HEK293 (cell line): ENCODE measurements around the gene LRP1-AS.
A peak's percentile ranks its signal among the peaks of the same experiment; 100 is the strongest.
"Not testable (repeated sequence)": the region's sequence is repeated elsewhere in the genome, so short reads cannot be mapped to it uniquely, and the experiment has no call there.

Source experiments
- CTCF ChIA-PET: fragments of 350-600 bp; formaldehyde crosslinking; extraction: SDS; loops from one replicate; lab custom pipeline; 2021; ENCODE audit warnings: antibody characterized with exemption; lab: Yijun Ruan, JAX
- POLR2A ChIA-PET: fragments of 300-600 bp; formaldehyde crosslinking; extraction: SDS; loops from one replicate; lab custom pipeline; 2020; ENCODE audit warnings: antibody characterized with exemption, inconsistent platforms; lab: Yijun Ruan, JAX
- H3K27ac ChIP-seq: fragments of 200-500 bp; sonication (Bioruptor generic); 2 replicates; pipeline ENCODE4 v1.5.1; 2014; ENCODE audit warnings: low read depth, low read length, control low read depth, inconsistent platforms; ENCODE audit errors: extremely low read depth
- H3K36me3 ChIP-seq, 2 experiments: fragments of 200-500 bp in 1 of 2; sonication (Bioruptor generic) in 1 of 2; 1 replicate in 1 of 2; 2 replicates in 1 of 2; pipeline ENCODE4 v1.5.1; 2014 to 2017; ENCODE audit warnings: inconsistent platforms in 2 of 2, low read length in 2 of 2; ENCODE audit not compliant: control insufficient read depth in 2 of 2, insufficient read depth in 1 of 2
- H3K4me1 ChIP-seq: fragments of 200-500 bp; sonication (Bioruptor generic); 2 replicates; pipeline ENCODE4 v1.5.1; 2014; ENCODE audit warnings: mild to moderate bottlenecking, low read length, inconsistent platforms; ENCODE audit not compliant: control insufficient read depth, insufficient read depth
- H3K4me3 ChIP-seq: 2 replicates; pipeline ENCODE4 v1.5.1; 2011; ENCODE audit warnings: low read depth, mild to moderate bottlenecking, control low read depth, low read length, moderate library complexity
- H3K9me3 ChIP-seq: fragments of 200-500 bp; sonication (Bioruptor generic); 2 replicates; pipeline ENCODE4 v1.5.1; 2014; ENCODE audit warnings: low read depth, low read length, inconsistent platforms; ENCODE audit not compliant: control insufficient read depth, insufficient read depth
- BCL11B ChIP-seq: fragments of 450-650 bp; formaldehyde crosslinking; IDR thresholded peaks from 2 replicates; pipeline ENCODE4 v1.5.1; 2016; ENCODE audit warnings: low read depth, missing biosample characterization, missing genetic modification characterization
- PRDM10 ChIP-seq: fragments of 450-650 bp; formaldehyde crosslinking; IDR thresholded peaks from 2 replicates; pipeline ENCODE4 v1.5.1; 2016; ENCODE audit warnings: missing biosample characterization, missing genetic modification characterization
- SETDB1 ChIP-seq: IDR thresholded peaks from one replicate; pipeline ENCODE4 v1.6.1; 2017; ENCODE audit warnings: mild to moderate bottlenecking, low read length, moderate library complexity, mixed read lengths; ENCODE audit not compliant: insufficient read length
- ZFP69B ChIP-seq: fragments of 450-650 bp; formaldehyde crosslinking; IDR thresholded peaks from 2 replicates; pipeline ENCODE4 v1.5.1; 2016; ENCODE audit warnings: missing biosample characterization, missing genetic modification characterization
- ZNF114 ChIP-seq: fragments of 450-650 bp; formaldehyde crosslinking; IDR thresholded peaks from 2 replicates; pipeline ENCODE4 v1.5.0; 2017; ENCODE audit warnings: missing biosample characterization, missing genetic modification characterization
- ZNF510 ChIP-seq: fragments of 450-650 bp; formaldehyde crosslinking; IDR thresholded peaks from 2 replicates; pipeline ENCODE4 v1.5.1; 2018; ENCODE audit warnings: mild to moderate bottlenecking, missing genetic modification characterization, missing biosample characterization; ENCODE audit not compliant: insufficient replicate concordance
- ZNF518A ChIP-seq: fragments of 450-650 bp; formaldehyde crosslinking; conservative IDR thresholded peaks from 2 replicates; pipeline ENCODE4 v1.5.1; 2016; ENCODE audit warnings: low read depth, missing biosample characterization, missing genetic modification characterization
- TF ChIP-seq, protein P1 (sequence below): fragments of 450-650 bp; formaldehyde crosslinking; IDR thresholded peaks from 2 replicates; pipeline ENCODE4 v1.5.1; 2016; ENCODE audit warnings: missing biosample characterization, missing genetic modification characterization, borderline replicate concordance

LRP1-AS gene

GRCh38 chr12:57123813-57124212 is 23.6 kb downstream of the LRP1-AS start:
- H3K4me3 ChIP-seq = no peak overlapping the region
- H3K9me3 ChIP-seq = no peaks in the 10 kb centered on the region
- peaks cover 9% of the 10 kb centered on the region for H3K4me1 ChIP-seq
- ChIA-PET POLR2A (interaction anchor here (1.0 kb wide), 1 partner anchor 12 kb away, joined by 7 read pairs; no protein-coding TSS in a partner anchor), CTCF (interaction anchor here (0.6 to 8.9 kb wide), 37 partner anchors 8 to 362 kb away, joined by 3 to 259 read pairs (median 6); partner anchors contain the start of genes STAC3 and STAT6)
- no peaks in the 10 kb centered on the region for H3K36me3 ChIP-seq
- no peak for TF ChIP-seq ZNF510 (tag by site-specific recombination)
- peak; percentile 69; the same call in 1 of the 2 replicates for TF ChIP-seq ZNF114 (tag by site-specific recombination)
- TF ChIP-seq SETDB1 = peak; percentile 76
- no peak overlapping the region for H3K27ac ChIP-seq

GRCh38 chr12:57120718-57121117 is 26.7 kb downstream of the LRP1-AS start:
- H3K4me1 ChIP-seq, H3K9me3 ChIP-seq, H3K4me3 ChIP-seq, H3K36me3 ChIP-seq, H3K27ac ChIP-seq: not testable (repeated sequence)
- POLR2A ChIA-PET = interaction anchor here (0.7 kb wide), 1 partner anchor 13 kb away, joined by 3 read pairs; no protein-coding TSS in a partner anchor
- CTCF ChIA-PET = interaction anchor here (0.6 to 8.9 kb wide), 8 partner anchors 9 to 156 kb away, joined by 3 to 259 read pairs (median 6); partner anchors contain the start of gene STAT6

DNA sequence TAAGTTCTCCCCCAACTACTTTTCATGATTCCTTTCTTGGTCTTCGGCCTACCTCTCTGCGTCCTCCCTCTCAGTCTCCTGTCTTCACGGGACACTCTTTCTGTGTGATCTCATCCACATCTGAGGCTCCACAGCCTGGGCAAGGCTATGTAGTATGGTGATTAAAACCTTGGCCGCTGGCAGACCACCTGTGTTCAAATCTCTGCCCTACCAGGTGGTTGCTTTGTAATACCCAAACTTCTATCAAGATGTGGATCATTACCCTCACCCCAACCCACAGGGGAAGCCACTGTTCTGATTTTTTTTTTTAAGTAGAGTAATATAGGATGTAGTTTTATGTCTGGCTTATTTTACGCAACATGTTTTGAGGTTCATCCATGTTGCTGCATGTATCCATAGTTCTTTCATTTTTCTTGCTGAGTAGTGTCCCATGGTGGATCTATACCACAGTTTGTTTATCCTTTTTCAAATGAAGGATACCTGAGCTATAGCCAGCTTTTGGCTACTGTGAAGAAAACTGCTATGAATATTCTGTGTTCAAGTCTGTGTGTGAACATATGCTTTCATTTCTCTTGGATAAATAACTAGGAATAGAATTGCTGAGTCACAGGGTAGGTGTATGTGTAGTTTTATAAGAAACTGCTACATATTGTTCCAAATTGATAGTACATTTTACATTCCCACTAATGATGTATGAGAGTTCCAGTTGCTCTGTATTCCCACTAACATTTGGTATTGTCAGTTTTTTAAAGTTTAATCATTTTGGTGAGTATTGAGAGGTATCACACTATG is 27.9 kb downstream of the LRP1-AS start:
- POLR2A ChIA-PET = no interaction called here
- no peaks in the 10 kb centered on the region for H3K9me3 ChIP-seq
- no peaks in the 10 kb centered on the region for H3K4me1 ChIP-seq
- CTCF ChIA-PET = interaction anchor here (0.6 to 2.2 kb wide), 7 partner anchors 8 to 556 kb away, joined by 3 to 14 read pairs (median 3); partner anchors contain the start of genes LRP1 and STAT6
- H3K36me3 ChIP-seq = no peaks in the 10 kb centered on the region
- H3K4me3 ChIP-seq = no peak overlapping the region
- no peak for TF ChIP-seq ZNF518A (tag by site-specific recombination)
- no peak overlapping the region for H3K27ac ChIP-seq

- Histone ChIP-seq H3K4me3 (no peak overlapping the region), H3K27ac (no peak overlapping the region), H3K9me3 (no peaks in the 10 kb centered on the region), H3K4me1 (no peaks in the 10 kb centered on the region), H3K36me3 (no peaks in the 10 kb centered on the region)
- CTCF ChIA-PET = interaction anchor here (0.6 to 2.3 kb wide), 6 partner anchors 9 to 111 kb away, joined by 3 to 8 read pairs (median 4); partner anchors contain the start of gene LRP1
- TF ChIP-seq, protein P1, sequence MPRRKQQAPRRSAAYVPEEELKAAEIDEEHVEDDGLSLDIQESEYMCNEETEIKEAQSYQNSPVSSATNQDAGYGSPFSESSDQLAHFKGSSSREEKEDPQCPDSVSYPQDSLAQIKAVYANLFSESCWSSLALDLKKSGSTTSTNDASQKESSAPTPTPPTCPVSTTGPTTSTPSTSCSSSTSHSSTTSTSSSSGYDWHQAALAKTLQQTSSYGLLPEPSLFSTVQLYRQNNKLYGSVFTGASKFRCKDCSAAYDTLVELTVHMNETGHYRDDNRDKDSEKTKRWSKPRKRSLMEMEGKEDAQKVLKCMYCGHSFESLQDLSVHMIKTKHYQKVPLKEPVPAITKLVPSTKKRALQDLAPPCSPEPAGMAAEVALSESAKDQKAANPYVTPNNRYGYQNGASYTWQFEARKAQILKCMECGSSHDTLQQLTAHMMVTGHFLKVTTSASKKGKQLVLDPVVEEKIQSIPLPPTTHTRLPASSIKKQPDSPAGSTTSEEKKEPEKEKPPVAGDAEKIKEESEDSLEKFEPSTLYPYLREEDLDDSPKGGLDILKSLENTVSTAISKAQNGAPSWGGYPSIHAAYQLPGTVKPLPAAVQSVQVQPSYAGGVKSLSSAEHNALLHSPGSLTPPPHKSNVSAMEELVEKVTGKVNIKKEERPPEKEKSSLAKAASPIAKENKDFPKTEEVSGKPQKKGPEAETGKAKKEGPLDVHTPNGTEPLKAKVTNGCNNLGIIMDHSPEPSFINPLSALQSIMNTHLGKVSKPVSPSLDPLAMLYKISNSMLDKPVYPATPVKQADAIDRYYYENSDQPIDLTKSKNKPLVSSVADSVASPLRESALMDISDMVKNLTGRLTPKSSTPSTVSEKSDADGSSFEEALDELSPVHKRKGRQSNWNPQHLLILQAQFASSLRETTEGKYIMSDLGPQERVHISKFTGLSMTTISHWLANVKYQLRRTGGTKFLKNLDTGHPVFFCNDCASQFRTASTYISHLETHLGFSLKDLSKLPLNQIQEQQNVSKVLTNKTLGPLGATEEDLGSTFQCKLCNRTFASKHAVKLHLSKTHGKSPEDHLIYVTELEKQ = no peak
- TF ChIP-seq ZFP69B (tag by site-specific recombination) (no peak), BCL11B (tag by site-specific recombination) (no peak), PRDM10 (tag by site-specific recombination) (peak; percentile 67)
- POLR2A ChIA-PET = no interaction called here
Observed at GRCh38 chr12:57118711-57119271, 28.6 kb downstream of the LRP1-AS start.
